Measurements from ENCODE around the gene BANF2.

The BANF2 gene

DNA sequence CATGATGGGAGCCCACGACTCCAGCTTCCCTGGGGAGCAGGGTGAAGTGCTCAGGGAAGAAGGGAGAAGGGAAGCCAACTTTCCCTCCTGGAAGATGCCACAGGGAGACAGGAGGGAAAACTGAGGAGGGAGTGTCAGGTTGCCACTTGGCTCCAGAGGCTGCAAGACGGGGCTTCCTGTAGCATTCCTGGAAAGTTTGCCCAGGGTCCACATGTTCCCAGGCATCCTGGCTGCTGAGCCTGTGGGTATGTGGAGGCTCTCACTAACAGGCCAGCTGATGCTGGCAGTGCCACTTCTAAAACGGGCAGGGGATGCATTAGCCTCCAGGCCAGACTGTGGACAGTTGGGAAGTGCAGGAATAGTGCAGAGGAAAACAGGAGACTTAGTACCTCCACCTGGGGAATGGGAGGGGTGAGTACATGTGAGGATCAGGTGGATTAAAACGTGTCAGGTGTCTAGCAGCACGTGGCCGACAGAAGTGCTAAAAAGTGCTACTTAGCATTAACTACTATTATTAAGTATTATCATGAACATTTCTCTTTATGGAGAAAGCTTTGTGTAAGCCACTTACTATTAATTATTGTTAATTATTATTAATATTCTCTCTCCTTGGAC is 33.2 kb downstream of the BANF2 start:
- DNase-seq (ENCODE audit: low read depth in 1 of 2, low spot score in 1 of 2): no peak

DNA sequence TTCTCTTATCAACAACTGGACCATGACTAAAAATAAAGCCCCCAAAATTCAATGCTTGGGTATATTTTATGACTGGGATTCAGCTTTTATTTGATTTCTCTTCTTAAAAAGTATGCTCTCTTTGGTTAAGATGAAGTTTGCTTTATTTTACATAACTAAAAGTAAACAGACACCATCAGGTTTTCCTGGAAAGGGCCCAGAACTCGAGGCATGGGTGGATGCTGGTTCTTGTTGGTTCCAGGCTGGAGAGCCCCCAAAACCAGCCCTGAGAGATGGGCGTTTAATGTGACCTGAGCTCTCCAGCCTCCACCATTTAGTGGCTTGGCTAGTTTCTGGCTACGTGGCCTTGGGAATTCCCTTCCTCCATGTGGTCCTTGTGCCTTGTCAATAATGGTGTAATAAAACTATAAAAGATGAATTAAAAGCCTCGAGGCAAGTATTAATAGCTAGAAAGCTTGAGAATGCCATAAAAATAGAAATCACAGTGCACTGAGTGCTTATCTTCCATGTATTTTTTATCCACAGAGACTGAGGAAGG is 34.1 kb downstream of the BANF2 start:
- DNase-seq (ENCODE audit: low read depth in 1 of 2, low spot score in 1 of 2): no peak

DNA sequence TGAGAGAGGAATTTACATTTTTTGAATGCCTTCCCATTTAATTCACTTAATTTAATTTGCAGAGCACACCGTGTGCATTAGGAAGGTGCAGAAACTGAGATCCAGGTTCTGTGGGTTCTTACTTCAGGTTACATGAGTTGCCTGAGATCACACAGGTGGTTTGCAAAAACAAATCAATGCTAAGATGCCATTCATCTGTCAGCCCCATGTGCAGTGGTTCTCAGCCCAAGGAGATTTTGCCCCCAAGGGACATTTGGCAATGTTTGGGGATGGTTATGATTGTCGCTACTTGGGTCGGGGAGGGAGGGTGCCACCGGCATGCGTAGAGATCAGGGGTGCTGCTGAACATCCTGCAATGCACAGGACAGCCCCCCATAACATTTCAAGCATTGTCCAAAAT is 34.6 kb downstream of the BANF2 start:
- DNase-seq (ENCODE audit: low read depth in 1 of 2, low spot score in 1 of 2): no peak

DNA sequence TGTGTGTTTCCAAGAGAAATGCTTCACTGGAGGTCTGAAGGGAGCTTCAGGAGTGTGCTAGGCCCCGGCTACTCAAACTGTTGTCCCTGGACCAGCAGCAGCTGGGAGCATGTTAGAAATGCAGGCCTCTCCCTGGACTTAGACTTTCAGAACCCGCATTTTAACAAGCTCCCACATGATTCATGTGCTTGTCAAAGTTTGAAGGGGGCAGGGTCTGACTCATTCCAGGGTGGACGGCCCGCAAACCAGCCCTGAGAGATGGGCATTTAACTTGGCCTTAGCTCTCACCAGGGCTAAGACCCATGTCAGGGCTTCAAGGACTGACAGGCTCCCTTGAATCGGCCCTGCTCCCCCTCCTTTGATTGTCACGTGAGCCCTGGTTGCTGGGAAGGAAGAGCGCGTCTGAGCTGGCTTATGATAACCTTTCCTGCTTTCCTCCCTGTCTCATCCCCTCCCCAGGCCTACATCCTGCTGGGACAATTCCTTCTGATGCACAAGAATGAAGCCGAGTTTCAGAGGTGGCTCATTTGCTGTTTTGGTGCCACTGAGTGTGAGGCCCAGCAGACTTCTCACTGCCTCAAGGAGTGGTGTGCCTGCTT is 35.5 kb downstream of the BANF2 start:
- DNase-seq (ENCODE audit: low read depth in 1 of 2, low spot score in 1 of 2): no peak

DNA sequence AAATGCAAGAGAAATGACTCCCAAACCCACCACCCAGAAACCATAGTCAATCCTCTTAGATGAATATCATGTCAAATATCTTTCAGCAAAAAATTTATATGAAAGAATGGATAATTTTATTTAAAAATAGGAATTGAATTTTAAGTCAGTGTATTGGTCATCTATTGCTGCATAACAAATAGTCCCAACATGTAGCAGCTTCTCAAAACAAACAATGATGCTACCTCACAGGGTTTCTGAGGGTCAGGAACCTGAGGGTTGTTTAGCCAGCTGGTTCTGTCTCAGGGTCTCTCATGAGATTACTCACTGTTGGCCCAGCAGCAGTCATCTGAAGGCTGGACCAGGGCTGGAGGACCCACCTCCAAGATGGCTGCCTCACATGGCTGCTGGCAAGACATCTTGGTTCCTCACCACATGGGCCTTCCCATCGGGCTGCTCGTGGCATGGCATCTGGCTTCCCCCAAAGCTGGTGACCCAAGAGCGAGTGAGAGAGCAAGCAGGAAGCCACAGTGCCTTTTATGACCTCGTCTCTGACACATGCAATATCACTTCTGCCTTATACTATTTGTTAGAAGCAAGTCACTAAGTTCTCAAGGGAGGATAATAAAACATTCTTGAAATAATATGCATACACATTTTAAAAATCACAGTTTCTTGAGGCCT is 36.3 kb downstream of the BANF2 start:
- no peak for DNase-seq (ENCODE audit: low read depth in 1 of 2, low spot score in 1 of 2)

DNA sequence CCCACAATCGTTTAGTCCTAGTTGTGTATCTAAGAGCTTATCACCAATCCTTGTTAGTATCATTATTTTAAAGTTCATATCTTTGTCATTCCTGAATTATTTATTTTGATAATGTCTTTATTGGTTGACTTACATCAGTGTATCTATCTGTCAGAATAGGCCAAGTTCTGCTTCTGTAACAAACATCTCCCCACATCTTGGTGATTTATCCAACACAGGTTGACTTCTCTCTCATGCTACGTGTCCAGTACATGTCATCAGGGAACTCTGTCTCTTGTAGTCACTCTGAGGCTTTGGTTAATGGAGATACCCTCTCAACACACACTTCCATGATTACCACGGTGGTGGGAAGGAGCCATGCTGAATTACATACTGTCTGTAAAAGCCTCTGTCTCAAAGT is 38.4 kb downstream of the BANF2 start:
- no peak for DNase-seq (ENCODE audit: low read depth in 1 of 2, low spot score in 1 of 2)

DNA sequence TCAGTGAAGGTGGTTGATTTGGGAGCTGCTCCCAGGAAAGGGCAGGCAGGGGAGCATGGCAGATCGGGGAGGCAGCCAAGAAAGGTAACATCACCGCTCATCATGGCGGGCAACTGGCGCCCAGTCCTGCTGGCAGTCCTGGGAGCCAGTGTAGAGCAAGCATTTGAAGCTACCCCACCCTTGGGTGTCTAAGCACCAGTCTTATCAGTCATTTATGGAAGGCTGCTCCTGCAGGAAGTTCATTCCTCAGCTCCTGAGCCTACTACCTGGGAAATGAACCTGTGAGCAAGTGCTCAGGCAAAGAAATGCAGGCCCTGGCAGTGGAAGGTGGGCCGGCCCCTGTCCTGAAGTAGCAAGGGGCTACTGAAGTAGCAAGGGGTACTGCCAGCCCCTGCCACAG is 41.5 kb downstream of the BANF2 start:
- DNase-seq (ENCODE audit: low read depth in 1 of 2, low spot score in 1 of 2): no peak

DNA sequence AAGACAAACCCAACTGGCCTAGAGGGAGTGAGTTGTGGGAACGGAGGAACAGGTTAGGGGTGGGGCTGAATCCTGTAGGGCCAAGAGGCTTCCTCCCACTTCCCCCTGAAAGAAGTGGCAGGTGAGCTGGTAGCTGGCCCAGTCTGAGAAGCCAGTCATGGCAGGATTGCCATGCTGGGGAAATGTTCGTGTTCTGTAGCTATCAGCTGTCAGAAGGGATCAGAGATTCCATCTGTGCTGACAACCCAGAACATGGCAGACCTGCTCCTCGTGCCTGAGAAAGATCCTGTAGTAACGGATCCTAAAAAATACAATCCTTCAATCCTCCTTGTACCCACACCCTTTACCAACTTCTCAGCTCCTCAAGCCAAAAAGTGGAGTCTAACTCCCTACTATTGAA is 43.0 kb downstream of the BANF2 start:
- no peak for DNase-seq (ENCODE audit: low read depth in 1 of 2, low spot score in 1 of 2)

DNA sequence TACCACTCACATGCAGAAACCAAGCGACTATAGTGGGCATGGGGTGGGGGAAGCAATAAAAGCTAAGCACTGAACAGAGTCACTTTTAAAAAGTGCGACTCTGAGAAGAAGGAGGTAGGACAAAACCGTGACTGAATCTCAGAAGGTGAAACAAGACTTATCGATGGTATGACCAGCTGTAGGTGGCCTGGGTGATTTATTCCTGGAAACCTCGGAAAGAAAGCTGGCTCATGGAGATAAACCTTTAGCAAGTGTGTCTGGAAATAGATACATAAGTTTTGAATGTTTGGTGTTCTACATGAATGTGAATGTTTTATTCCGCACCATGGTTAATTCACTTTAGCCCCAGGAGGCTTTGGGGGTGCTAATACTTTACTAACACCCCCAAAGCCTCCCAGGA is 43.9 kb downstream of the BANF2 start:
- DNase-seq (ENCODE audit: low read depth in 1 of 2, low spot score in 1 of 2): no peak

DNA sequence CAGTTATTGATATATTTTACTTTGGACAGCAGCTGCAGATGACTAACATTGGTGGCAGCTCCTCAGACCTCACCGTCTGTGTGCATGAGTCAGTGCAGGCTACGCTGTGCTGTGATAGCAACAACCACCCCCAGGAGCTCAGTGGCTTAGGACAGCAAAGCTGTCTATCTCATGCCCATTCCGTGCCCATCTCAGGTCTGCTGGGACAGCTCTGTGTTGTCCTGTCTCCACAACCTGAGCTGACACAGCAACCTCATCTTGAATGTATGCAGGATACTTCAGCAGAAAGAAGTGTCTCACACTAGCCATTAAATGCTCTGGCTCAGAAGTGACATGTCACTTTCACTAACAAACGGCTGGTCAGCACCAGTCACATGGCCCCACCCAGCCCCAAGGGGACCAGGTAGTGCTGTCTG is 47.7 kb downstream of the BANF2 start:
- DNase-seq (ENCODE audit: low read depth in 1 of 2, low spot score in 1 of 2): no peak

DNA sequence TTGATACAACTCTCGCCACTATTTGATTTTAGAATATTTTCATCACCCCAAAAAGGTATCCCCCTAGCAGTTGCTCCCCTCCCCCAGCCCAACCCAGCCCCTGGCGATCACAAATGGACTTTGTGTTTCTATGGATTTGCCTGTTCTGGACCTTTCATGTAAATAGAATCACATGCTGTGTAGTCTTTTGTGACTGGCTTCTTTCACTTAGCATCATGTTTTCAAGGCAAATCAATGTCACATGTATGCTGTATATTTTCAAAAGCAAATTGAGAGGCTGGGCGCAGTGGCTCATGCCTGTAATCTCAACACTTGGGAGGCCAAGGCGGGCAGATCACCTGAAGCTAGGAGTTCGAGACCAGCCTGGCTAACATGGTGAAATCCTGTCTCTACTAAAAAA is 48.5 kb downstream of the BANF2 start:
- no peak for DNase-seq (ENCODE audit: low read depth in 1 of 2, low spot score in 1 of 2)

DNA sequence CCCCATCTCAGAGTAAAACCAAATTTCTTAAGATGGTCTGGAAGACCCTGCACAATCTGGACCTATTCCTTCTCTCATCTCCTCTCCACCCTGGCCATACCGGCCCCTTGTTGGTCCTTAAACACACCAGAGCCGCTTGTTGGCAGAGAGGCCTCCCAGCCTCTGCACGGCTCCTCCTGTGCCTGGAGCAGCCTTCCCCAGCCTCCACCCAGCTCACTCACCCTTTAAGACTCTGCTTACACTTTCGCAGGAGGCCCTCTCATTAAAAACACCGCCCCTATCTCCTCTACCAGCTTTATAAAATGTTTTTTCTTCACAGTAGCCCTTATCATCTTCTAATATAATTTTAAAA is 49.8 kb downstream of the BANF2 start:
- no peak for DNase-seq (ENCODE audit: low read depth in 1 of 2, low spot score in 1 of 2)

DNA sequence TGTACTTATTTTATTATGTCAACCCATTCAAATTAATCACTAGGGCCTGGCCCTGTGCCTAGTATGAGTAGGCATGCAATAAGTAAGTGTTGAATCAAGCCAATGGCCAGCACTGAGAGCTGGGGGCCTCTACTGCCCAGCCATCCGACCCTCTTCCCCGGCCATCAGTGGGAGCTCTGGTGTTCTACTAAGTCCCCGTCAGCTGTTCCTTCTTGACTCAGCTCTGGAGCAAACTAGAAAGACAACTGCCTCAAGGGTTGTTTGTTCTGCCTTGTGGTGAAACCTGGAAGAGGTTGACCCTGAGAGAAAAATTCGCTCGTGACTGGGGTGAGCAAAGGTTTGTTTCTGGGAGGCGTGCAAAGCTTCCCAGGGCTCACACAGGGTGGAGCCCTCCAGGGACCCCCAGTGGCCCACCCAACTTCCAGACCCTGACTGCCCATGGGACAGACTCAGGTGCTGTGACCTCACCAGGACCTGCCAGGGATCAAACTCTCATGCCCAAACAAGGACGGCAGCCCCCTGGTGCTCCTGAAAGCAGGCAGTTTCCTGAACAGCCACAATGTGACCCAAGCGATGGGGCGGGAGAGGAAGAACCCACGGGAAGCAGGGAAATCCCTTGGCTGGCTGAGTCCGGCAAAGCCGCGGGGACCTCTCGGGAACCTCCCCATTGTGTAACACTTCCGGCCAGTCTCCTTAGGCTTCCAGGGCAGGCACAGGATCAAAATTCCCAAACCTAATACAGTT is 50.4 kb downstream of the BANF2 start:
- DNase-seq (ENCODE audit: low read depth in 1 of 2, low spot score in 1 of 2): no peak

DNA sequence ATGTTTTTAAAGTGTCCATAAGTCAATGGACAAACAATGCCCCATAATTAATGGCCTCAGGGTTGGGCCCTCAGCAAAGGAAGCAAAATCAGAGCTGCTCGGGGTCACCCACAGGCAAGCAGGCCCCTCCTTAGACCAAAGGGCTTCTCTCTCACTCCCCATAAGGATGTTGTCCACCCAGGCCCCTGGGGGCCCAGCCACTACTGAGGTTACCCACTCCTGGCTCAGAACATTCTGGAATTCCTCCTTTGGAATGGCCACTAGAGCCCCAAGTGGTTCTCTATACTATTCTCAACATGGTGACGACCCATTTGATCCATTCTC is 50.9 kb downstream of the BANF2 start:
- DNase-seq (ENCODE audit: low read depth in 1 of 2, low spot score in 1 of 2): no peak

DNA sequence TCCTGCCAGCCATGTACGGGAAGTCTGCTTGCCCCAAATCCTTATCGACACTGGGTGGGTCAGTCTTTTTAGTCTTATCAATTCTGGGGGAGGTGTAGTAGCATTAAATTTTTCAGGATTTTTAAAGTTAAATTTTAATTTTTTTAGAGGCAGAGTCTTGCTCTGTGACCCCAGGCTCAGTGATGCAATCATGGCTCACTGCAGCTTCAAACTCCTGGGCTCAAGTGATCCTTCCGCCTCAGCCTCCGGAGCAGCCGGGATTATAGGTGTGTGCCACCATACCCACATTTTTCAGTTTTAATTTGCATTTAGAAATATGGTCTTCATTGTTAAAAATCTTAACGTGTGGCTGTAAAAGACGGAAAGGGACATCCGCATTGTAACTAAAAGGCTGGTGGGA is 51.9 kb downstream of the BANF2 start:
- DNase-seq (ENCODE audit: low read depth in 1 of 2, low spot score in 1 of 2): no peak

DNA sequence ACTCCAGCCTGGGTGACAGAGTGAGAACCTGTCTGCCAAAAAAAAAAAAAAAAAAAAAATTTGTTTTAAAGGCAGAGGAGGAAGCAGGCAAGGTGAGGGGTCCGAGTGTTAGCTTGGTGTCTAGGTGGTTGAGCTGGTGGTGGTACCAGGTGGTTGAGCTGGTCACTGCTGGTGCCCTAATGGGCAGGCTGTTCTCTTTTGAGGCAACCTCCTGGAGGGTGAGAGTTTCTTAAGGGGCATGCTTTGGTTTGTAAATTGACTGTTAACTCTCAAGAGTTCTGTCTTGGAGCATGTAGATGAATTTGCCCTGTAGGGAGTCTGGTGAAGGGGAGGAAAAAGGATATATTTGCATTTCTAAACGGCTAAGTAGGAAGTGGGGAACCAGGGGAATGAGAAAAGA is 52.7 kb downstream of the BANF2 start:
- no peak for DNase-seq (ENCODE audit: low read depth in 1 of 2, low spot score in 1 of 2)

DNA sequence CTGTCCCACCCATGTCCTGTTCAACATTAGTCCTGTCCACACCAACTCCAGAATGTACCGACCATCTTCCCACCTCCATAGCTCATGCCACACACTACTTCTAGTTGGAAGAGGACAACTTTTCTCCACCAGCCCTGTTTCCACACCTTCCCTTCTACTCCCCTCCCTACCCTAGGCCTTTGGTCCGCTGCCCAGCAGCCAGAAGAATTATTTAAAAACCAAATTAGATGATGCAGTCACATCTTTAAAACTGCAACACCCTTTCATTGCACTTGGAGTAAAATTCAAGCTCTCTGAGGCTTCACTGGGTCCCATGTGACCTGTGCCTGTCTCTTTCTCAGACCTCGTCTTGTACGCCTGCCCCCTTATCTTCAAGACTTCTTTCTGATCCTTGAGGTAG is 53.8 kb downstream of the BANF2 start:
- no peak for DNase-seq (ENCODE audit: low read depth in 1 of 2, low spot score in 1 of 2)

DNA sequence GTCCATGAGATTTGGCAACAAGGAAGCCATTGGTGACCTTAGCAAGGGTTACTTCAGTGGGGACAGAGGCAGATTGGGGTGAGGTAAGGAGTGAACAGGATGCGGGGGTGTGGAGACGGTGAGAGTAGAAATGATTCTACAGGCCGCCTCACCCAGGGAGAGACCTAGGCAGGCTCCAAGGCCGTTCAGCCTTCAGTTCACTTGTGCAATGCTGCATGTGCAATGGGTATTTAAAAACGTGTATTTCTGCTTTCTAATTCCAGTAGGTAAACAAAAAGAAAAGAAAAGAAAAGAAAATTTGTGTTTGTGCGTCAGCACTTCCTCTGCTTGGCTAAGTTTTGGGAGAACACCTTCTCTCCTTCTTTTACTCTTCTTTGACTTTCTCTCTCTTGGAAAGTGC is 56.8 kb downstream of the BANF2 start:
- no peak for DNase-seq (ENCODE audit: low read depth in 1 of 2, low spot score in 1 of 2)

DNA sequence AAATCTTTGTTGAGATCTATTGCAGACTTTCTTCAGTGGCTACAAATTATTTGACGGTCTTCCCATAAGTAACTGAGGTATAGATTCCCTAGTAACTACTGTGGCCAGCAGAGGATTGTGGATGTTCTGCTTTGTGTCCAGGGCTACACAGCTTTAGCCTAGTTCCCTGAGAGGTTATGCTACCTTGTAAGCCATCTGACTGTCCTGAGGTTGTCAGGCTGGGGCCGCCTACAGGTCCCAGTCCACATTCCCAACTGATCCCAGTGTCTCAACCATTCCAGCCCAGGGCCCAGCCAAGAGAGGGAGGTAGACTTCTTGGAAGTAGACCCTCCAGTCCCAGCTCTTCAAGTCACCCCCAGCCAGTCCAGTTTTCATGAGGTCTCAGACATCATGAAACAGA is 57.7 kb downstream of the BANF2 start:
- DNase-seq (ENCODE audit: low read depth in 1 of 2, low spot score in 1 of 2): no peak

DNA sequence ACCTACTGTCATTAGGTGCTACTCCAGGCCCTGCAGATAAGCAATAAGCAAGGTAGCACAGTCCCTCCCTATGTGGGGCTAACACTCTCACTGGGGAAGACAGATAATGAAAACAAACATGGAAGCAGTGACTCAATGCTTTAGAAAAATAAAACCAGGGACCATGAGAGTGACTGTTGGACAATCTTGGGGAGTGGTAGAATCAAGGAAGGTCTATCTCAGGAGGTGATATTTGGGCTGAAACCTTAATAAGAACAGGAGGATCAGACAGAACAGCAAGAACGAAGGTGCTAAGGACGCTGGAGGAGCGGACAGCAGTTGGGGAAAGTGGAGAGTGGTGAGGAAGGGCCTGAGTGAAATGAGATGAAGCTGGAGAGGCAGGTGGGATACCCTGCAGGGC is 58.2 kb downstream of the BANF2 start:
- no peak for DNase-seq (ENCODE audit: low read depth in 1 of 2, low spot score in 1 of 2)

DNA sequence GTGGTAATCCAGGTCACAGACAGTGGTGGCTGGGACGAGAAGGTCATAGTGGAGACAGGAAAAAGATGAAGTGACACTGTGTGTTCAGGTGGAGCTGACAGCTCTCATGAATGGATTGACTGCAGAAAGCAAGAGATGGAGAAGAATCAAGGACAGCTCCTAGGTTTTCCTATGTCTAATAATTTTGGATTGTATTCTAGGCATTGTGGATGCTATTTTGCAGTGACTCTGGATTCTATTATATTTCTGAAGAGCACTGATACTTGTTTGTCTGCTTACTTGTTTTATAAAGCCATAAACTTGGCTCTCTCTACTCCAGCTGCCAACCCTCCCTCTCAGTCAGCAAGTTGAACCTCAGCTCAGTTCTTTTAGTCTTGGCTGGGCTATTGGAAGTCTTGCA is 58.7 kb downstream of the BANF2 start:
- DNase-seq (ENCODE audit: low read depth in 1 of 2, low spot score in 1 of 2): no peak

DNA sequence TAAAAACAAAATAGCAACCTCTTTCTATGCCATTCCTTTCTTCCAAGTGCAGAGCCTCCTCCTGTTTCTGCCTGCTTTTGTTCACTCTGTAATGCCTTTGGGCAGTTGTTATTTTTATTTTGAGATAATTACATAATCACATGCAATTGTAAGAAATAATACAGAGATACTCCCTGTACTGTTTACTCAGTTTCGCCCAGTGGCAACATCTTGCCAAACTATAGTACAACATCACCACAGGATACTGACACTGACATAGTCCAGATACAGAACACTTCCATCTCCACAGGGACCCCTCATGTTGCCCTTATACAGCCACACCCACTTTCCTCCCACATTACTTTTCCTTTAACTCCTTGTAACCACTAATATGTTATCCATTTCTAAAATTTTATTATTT is 59.7 kb downstream of the BANF2 start:
- DNase-seq (ENCODE audit: low read depth in 1 of 2, low spot score in 1 of 2): no peak
